ENCODE data around the gene MAFF. TPM values are rescaled to one million over a fixed set of nuclear protein-coding genes. Genes with fewer than 3 reads are reported as not detected.

The MAFF gene
- polyA plus RNA-seq, 6 donors from 2014 or later, result 1.0 to 2.9 (median 1.6) TPM; not detected in 1

- DNase-seq (no peak), ATAC-seq (ENCODE audit: low read depth in 2 of 2) (no peak)
- Mint-ChIP-seq H3K27ac (peak overlapping the region; percentile 5 to 97 (median 92)), H3K9me3 (peaks cover 0 to 2% (median 0%) of the 10 kb centered on the region in 7 donors), H3K36me3 (no peaks in the 10 kb centered on the region), H3K4me3 (peak overlapping the region; percentile 63 to 94 (median 92)), H3K4me1 (peaks cover 30 to 55% (median 47%) of the 10 kb centered on the region in 3 donors), H3K27me3 (no peaks in the 10 kb centered on the region)
Measured at GRCh38 chr22:38201371-38201710, 453 bp upstream of the MAFF start.

GRCh38 chr22:38202437-38203089, 769 bp downstream of the MAFF start:
- H3K27me3 Mint-ChIP-seq, result no peaks in the 10 kb centered on the region
- H3K36me3 Mint-ChIP-seq, result no peaks in the 10 kb centered on the region
- ATAC-seq (ENCODE audit: low read depth in 2 of 2) (peak; percentile 50 to 52), DNase-seq (peak; percentile 59)
- peaks cover 0 to 2% (median 0%) of the 10 kb centered on the region in 7 donors for H3K9me3 Mint-ChIP-seq
- H3K27ac Mint-ChIP-seq, result peak overlapping the region in 4 of 6 donors; percentile 13 to 90 (median 66)
- peaks cover 30 to 55% (median 47%) of the 10 kb centered on the region in 3 donors for H3K4me1 Mint-ChIP-seq
- peak overlapping the region; percentile 63 to 93 (median 89) for H3K4me3 Mint-ChIP-seq

GRCh38 chr22:38203090-38203810, 1.5 kb downstream of the MAFF start:
- Mint-ChIP-seq H3K9me3 (peaks cover 0 to 2% (median 0%) of the 10 kb centered on the region in 7 donors), H3K4me3 (peak overlapping the region; percentile 63 to 93 (median 89)), H3K27ac (peak overlapping the region in 4 of 6 donors; percentile 13 to 90 (median 54)), H3K27me3 (no peaks in the 10 kb centered on the region), H3K4me1 (peaks cover 32 to 60% (median 47%) of the 10 kb centered on the region in 3 donors), H3K36me3 (no peaks in the 10 kb centered on the region)
- ATAC-seq (ENCODE audit: low read depth in 2 of 2), result no peak
- peak; percentile 32 for DNase-seq

GRCh38 chr22:38203855-38204514, 2.2 kb downstream of the MAFF start:
- H3K27ac Mint-ChIP-seq, result peak overlapping the region in 5 of 6 donors; percentile 16 to 82 (median 74)
- H3K27me3 Mint-ChIP-seq, result no peaks in the 10 kb centered on the region
- H3K36me3 Mint-ChIP-seq, result no peaks in the 10 kb centered on the region
- peak overlapping the region; percentile 6 to 93 (median 80) for H3K4me3 Mint-ChIP-seq
- DNase-seq, result no peak
- H3K4me1 Mint-ChIP-seq, result peaks cover 36 to 63% (median 47%) of the 10 kb centered on the region in 3 donors
- H3K9me3 Mint-ChIP-seq, result peaks cover 0 to 2% (median 0%) of the 10 kb centered on the region in 7 donors
- ATAC-seq (ENCODE audit: low read depth in 2 of 2), result no peak

GRCh38 chr22:38204784-38205183, 3.0 kb downstream of the MAFF start:
- Mint-ChIP-seq H3K27me3 (no peaks in the 10 kb centered on the region), H3K27ac (peak overlapping the region in 4 of 6 donors; percentile 24 to 89 (median 82)), H3K4me1 (peaks cover 32 to 55% (median 41%) of the 10 kb centered on the region in 3 donors), H3K4me3 (peak overlapping the region in 6 of 8 donors; percentile 36 to 89 (median 80)), H3K36me3 (no peaks in the 10 kb centered on the region), H3K9me3 (peaks cover 0 to 2% (median 0%) of the 10 kb centered on the region in 7 donors)
- DNase-seq (peak; percentile 61), ATAC-seq (ENCODE audit: low read depth in 2 of 2) (peak; percentile 27 to 43)

- Mint-ChIP-seq H3K4me1 (peaks cover 32 to 55% (median 41%) of the 10 kb centered on the region in 3 donors), H3K36me3 (no peaks in the 10 kb centered on the region), H3K9me3 (peaks cover 0 to 2% (median 0%) of the 10 kb centered on the region in 7 donors), H3K27me3 (peaks cover 0 to 4% (median 0%) of the 10 kb centered on the region in 3 donors), H3K4me3 (peak overlapping the region in 2 of 8 donors; percentile 25 to 77), H3K27ac (peak overlapping the region in 4 of 6 donors; percentile 14 to 83 (median 82))
- no peak for ATAC-seq (ENCODE audit: low read depth in 2 of 2)
- no peak for DNase-seq
Measured at GRCh38 chr22:38205261-38206128, 3.7 kb downstream of the MAFF start.

GRCh38 chr22:38207898-38208432, 6.2 kb downstream of the MAFF start:
- Mint-ChIP-seq H3K36me3 (no peaks in the 10 kb centered on the region), H3K9me3 (no peaks in the 10 kb centered on the region), H3K27ac (no peak overlapping the region), H3K4me3 (peak overlapping the region in 1 of 8 donors; percentile 15), H3K4me1 (peaks cover 20 to 41% (median 26%) of the 10 kb centered on the region in 3 donors), H3K27me3 (peaks cover 0 to 7% (median 0%) of the 10 kb centered on the region in 3 donors)
- no peak for DNase-seq
- ATAC-seq (ENCODE audit: low read depth in 2 of 2), result no peak

- Mint-ChIP-seq H3K27me3 (peaks cover 0 to 7% (median 0%) of the 10 kb centered on the region in 3 donors), H3K9me3 (no peaks in the 10 kb centered on the region), H3K4me1 (peaks cover 25 to 40% (median 26%) of the 10 kb centered on the region in 3 donors), H3K27ac (peak overlapping the region in 1 of 6 donors; percentile 76), H3K4me3 (no peak overlapping the region), H3K36me3 (no peaks in the 10 kb centered on the region)
- DNase-seq (no peak), ATAC-seq (ENCODE audit: low read depth in 2 of 2) (no peak)
Measured at GRCh38 chr22:38208551-38208968, 6.8 kb downstream of the MAFF start.

- ATAC-seq (ENCODE audit: low read depth in 2 of 2) (no peak), DNase-seq (no peak)
- peaks cover 0 to 12% (median 0%) of the 10 kb centered on the region in 3 donors for H3K27me3 Mint-ChIP-seq
- H3K4me3 Mint-ChIP-seq, result no peak overlapping the region
- no peak overlapping the region for H3K27ac Mint-ChIP-seq
- H3K36me3 Mint-ChIP-seq, result no peaks in the 10 kb centered on the region
- H3K9me3 Mint-ChIP-seq, result no peaks in the 10 kb centered on the region
- peaks cover 12 to 24% (median 16%) of the 10 kb centered on the region in 3 donors for H3K4me1 Mint-ChIP-seq
Measured at GRCh38 chr22:38211556-38211955, 9.8 kb downstream of the MAFF start.

GRCh38 chr22:38212442-38212841, 10.6 kb downstream of the MAFF start:
- H3K27me3 Mint-ChIP-seq, result peaks cover 0 to 12% (median 0%) of the 10 kb centered on the region in 3 donors
- H3K4me1 Mint-ChIP-seq, result peaks cover 12 to 24% (median 16%) of the 10 kb centered on the region in 3 donors
- peak overlapping the region in 1 of 6 donors; percentile 89 for H3K27ac Mint-ChIP-seq
- H3K9me3 Mint-ChIP-seq, result no peaks in the 10 kb centered on the region
- no peaks in the 10 kb centered on the region for H3K36me3 Mint-ChIP-seq
- ATAC-seq (ENCODE audit: low read depth in 2 of 2) (no peak), DNase-seq (no peak)
- H3K4me3 Mint-ChIP-seq, result peak overlapping the region in 1 of 8 donors; percentile 24

- peaks cover 0 to 12% (median 0%) of the 10 kb centered on the region in 3 donors for H3K27me3 Mint-ChIP-seq
- no peak for ATAC-seq (ENCODE audit: low read depth in 2 of 2)
- H3K4me1 Mint-ChIP-seq, result peaks cover 12 to 18% (median 12%) of the 10 kb centered on the region in 3 donors
- H3K9me3 Mint-ChIP-seq, result no peaks in the 10 kb centered on the region
- H3K4me3 Mint-ChIP-seq, result peak overlapping the region in 6 of 8 donors; percentile 19 to 75 (median 44)
- DNase-seq, result no peak
- H3K36me3 Mint-ChIP-seq, result no peaks in the 10 kb centered on the region
- peak overlapping the region in 2 of 6 donors; percentile 81 to 93 for H3K27ac Mint-ChIP-seq
Measured at GRCh38 chr22:38213319-38213989, 11.7 kb downstream of the MAFF start.

- peak in 1 of 2 donors; percentile 4 for ATAC-seq (ENCODE audit: low read depth in 2 of 2)
- H3K4me3 Mint-ChIP-seq, result peak overlapping the region in 7 of 8 donors; percentile 46 to 82 (median 70)
- H3K27me3 Mint-ChIP-seq, result peaks cover 0 to 12% (median 0%) of the 10 kb centered on the region in 3 donors
- H3K4me1 Mint-ChIP-seq, result peaks cover 10 to 14% (median 12%) of the 10 kb centered on the region in 3 donors
- H3K36me3 Mint-ChIP-seq, result no peaks in the 10 kb centered on the region
- DNase-seq, result no peak
- H3K9me3 Mint-ChIP-seq, result no peaks in the 10 kb centered on the region
- H3K27ac Mint-ChIP-seq, result peak overlapping the region in 1 of 6 donors; percentile 59
Measured at GRCh38 chr22:38213990-38214301, 12.2 kb downstream of the MAFF start.

All from naive B cell (primary cell).